ENCODE measurements around the gene LPCAT2.

Gene LPCAT2

DNA sequence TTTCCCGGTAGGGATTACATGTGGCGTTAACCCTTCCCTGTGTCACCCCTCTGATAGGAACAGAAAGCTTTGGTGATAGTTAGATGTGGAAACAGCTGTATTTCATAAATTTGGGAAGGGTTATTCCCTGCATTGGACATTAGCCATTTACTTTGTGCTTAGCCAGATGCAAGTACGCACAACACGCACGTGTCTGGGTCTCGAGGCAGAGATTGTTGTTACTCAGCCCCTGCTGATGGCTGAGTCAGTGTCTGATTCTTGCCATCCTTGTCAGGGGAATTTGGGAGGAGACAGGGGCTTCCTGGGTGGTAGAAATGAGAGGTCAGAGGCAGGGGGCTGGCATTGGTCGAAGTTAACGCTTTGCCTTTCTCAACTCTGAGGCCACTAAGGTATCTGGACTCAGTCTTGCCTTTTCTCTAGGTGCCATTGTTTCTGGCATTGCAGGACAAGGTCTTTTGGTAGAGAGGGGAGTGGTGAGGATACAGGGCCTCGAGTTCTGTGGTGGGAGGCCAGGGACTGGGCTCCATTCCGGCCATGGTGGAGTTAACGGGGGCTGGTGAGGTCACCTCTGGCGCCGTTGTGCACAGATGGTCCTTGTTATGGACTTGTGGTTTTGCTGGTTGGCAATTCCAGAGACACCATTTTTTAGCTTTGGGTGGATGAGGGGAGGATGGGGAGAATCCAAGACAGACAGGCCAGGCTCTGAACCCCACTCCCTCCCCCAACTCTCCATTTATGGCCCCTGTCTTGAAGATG lies 21.6 kb upstream of the LPCAT2 start:
- Histone ChIP-seq H3K9me3 (no peaks in the 10 kb centered on the region), H3K27me3 (no peaks in the 10 kb centered on the region), H3K27ac (peak overlapping the region; percentile 25 to 36), H3K4me1 (no peaks in the 10 kb centered on the region), H3K4me3 (no peak overlapping the region), H3K36me3 (peaks cover 4 to 40% (median 34%) of the 10 kb centered on the region in 3 donors)
- TF ChIP-seq, protein P1, sequence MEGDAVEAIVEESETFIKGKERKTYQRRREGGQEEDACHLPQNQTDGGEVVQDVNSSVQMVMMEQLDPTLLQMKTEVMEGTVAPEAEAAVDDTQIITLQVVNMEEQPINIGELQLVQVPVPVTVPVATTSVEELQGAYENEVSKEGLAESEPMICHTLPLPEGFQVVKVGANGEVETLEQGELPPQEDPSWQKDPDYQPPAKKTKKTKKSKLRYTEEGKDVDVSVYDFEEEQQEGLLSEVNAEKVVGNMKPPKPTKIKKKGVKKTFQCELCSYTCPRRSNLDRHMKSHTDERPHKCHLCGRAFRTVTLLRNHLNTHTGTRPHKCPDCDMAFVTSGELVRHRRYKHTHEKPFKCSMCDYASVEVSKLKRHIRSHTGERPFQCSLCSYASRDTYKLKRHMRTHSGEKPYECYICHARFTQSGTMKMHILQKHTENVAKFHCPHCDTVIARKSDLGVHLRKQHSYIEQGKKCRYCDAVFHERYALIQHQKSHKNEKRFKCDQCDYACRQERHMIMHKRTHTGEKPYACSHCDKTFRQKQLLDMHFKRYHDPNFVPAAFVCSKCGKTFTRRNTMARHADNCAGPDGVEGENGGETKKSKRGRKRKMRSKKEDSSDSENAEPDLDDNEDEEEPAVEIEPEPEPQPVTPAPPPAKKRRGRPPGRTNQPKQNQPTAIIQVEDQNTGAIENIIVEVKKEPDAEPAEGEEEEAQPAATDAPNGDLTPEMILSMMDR (IDR thresholded peaks at IDR 0.05), result no peak
- peak; percentile 79 to 82 for DNase-seq
- intact Hi-C loops (cut with DNase I; ENCODE audit: low total_unique reads), result no loop called here

DNA sequence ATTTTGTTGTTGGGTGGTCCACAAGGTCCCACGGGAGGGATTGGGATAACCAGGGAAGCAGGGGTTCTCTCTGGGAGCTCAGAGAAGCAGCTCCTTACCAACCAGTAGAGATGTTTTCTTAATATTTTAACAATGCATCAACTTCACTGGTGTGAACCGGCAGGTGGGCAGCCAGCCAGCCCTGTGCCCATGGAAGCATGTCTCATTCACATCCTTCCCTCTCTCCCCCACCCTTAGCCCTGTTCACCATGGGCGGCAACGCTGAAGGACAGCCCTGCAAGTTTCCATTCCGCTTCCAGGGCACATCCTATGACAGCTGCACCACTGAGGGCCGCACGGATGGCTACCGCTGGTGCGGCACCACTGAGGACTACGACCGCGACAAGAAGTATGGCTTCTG lies 20.6 kb upstream of the LPCAT2 start:
- intact Hi-C loops (cut with DNase I; ENCODE audit: low total_unique reads), result no loop called here
- Histone ChIP-seq H3K36me3 (peaks cover 4 to 32% (median 29%) of the 10 kb centered on the region in 3 donors), H3K27me3 (no peaks in the 10 kb centered on the region), H3K27ac (no peak overlapping the region), H3K4me1 (no peaks in the 10 kb centered on the region), H3K4me3 (no peak overlapping the region), H3K9me3 (no peaks in the 10 kb centered on the region)
- TF ChIP-seq, protein P1 (IDR thresholded peaks at IDR 0.05), result no peak
- DNase-seq, result peak; percentile 35 to 71

DNA sequence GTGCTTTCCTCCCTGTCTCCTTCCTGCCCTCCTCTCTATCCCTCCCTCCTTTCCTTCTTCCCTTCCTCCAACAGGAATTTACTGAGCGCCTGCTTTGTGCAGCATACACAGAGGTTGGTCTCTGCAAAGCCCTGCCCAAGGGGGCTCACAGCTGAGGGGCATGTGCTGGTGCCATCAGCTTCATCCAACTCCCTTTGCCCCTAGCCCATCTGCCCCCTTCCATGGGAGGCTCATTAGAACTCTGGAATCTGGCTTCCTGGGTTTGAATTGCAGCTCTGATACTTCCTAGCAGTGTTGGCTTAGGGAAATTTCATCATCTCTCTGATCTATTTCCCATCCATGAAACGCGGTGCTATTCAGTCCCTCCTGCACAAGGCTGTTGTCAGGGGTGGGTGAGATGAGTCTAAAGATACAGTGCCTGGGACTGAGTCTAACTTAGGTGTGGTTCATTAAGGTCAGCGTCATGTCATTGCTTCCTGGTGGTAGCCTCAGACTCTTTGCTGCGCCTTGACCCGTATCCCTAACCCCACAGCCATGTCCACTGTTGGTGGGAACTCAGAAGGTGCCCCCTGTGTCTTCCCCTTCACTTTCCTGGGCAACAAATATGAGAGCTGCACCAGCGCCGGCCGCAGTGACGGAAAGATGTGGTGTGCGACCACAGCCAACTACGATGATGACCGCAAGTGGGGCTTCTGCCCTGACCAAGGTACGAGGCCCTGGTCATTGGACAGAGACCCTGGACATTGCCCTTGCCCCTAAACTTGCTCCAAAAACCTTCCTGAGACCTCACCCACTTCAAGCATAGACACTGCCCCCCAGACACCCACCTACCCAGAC lies 19.5 kb upstream of the LPCAT2 start:
- peaks cover 4 to 22% (median 20%) of the 10 kb centered on the region in 3 donors for H3K36me3 ChIP-seq
- no peaks in the 10 kb centered on the region for H3K27me3 ChIP-seq
- H3K4me3 ChIP-seq, result no peak overlapping the region
- H3K27ac ChIP-seq, result no peak overlapping the region
- H3K4me1 ChIP-seq, result no peaks in the 10 kb centered on the region
- intact Hi-C loops (cut with DNase I; ENCODE audit: low total_unique reads), result no loop called here
- DNase-seq, result peak in 1 of 2 donors; percentile 23
- H3K9me3 ChIP-seq, result no peaks in the 10 kb centered on the region
- TF ChIP-seq, protein P1 (IDR thresholded peaks at IDR 0.05), result no peak

DNA sequence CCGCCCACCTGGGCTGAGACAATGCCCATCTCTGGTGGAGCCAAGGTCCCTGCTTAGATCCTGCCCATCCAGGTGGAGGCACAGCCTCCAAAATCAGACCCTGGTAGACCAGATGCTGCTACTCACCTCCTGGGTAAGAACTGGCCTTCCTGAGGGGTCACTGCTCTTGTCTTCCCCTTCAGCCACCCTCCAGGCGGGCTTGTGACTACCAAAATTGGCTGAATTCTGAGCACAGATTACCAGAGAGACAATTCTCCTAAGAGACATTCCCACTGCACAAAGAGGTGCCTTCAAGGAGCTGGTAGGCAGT lies 19.0 kb upstream of the LPCAT2 start:
- H3K36me3 ChIP-seq, result peaks cover 4 to 20% (median 17%) of the 10 kb centered on the region in 3 donors
- no peak for DNase-seq
- H3K9me3 ChIP-seq, result no peaks in the 10 kb centered on the region
- intact Hi-C loops (cut with DNase I; ENCODE audit: low total_unique reads), result no loop called here
- no peak overlapping the region for H3K27ac ChIP-seq
- H3K4me1 ChIP-seq, result peaks cover 0 to 3% (median 0%) of the 10 kb centered on the region in 4 donors
- no peaks in the 10 kb centered on the region for H3K27me3 ChIP-seq
- TF ChIP-seq, protein P1 (IDR thresholded peaks at IDR 0.05), result no peak
- no peak overlapping the region for H3K4me3 ChIP-seq

DNA sequence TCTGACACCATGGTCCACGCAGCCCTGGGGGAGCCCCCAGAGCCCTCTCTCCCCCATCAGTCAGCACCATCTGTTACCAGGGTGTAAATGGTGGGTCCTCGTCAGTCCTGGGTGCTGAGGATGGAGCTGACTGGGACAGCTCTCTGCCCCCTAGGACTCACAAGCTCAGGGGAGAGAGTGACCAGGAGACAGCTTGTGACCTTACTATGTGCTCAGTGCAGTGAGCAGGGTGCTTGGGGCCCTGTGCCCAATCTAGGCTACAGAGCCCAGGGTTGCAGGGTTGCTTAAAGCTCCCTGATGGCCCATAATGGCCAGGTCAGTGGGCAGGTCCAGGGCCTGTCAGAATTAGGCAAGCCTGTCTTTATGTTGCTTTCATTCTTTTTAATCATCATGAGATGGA lies 18.6 kb upstream of the LPCAT2 start:
- TF ChIP-seq, protein P1 (IDR thresholded peaks at IDR 0.05), result no peak
- no peaks in the 10 kb centered on the region for H3K27me3 ChIP-seq
- H3K4me3 ChIP-seq, result no peak overlapping the region
- DNase-seq, result peak in 1 of 2 donors; percentile 33
- no peak overlapping the region for H3K27ac ChIP-seq
- H3K4me1 ChIP-seq, result peaks cover 0 to 5% (median 0%) of the 10 kb centered on the region in 4 donors
- no peaks in the 10 kb centered on the region for H3K9me3 ChIP-seq
- H3K36me3 ChIP-seq, result peaks cover 4 to 17% (median 14%) of the 10 kb centered on the region in 3 donors
- intact Hi-C loops (cut with DNase I; ENCODE audit: low total_unique reads), result no loop called here

All from tibial artery (tissue), 4 donors.